KMS-11 (cell line): ENCODE data around the gene TARS3.
"Not testable (repeated sequence)": the region's sequence is repeated elsewhere in the genome, so short reads cannot be mapped to it uniquely, and the experiment has no call there.

Experiments used
- H2AFZ ChIP-seq: fragments of 200-600 bp; sonication (generic); 2 replicates; pipeline ENCODE4 v1.6.1; 2016; ENCODE audit warnings: antibody characterized with exemption, mixed run types, low read depth
- H3K27ac ChIP-seq: fragments of 200-600 bp; sonication (generic); 2 replicates; pipeline ENCODE4 v1.6.1; 2016; ENCODE audit warnings: mild to moderate bottlenecking, mixed run types
- H3K27me3 ChIP-seq: fragments of 200-600 bp; sonication (generic); 2 replicates; pipeline ENCODE4 v1.6.1; 2017; ENCODE audit warnings: mild to moderate bottlenecking, low read depth, mixed run types, moderate library complexity; ENCODE audit not compliant: insufficient read depth
- H3K36me3 ChIP-seq: fragments of 200-600 bp; sonication (generic); 2 replicates; pipeline ENCODE4 v1.6.1; 2017; ENCODE audit warnings: mild to moderate bottlenecking, mixed run types; ENCODE audit not compliant: insufficient read depth
- H3K4me1 ChIP-seq: fragments of 200-600 bp; sonication (generic); 2 replicates; pipeline ENCODE4 v1.6.1; 2016; ENCODE audit warnings: mild to moderate bottlenecking, low read depth, mixed run types; ENCODE audit not compliant: poor library complexity, severe bottlenecking
- H3K4me2 ChIP-seq: fragments of 200-600 bp; sonication (generic); 2 replicates; pipeline ENCODE4 v1.7.0; 2016; ENCODE audit warnings: mild to moderate bottlenecking, mixed run types
- H3K4me3 ChIP-seq: fragments of 200-600 bp; sonication (generic); IDR thresholded peaks from 2 replicates; pipeline ENCODE4 v1.6.1; 2017; ENCODE audit warnings: low read depth, low read length, mixed read lengths; ENCODE audit not compliant: insufficient read depth
- H3K79me2 ChIP-seq: fragments of 200-600 bp; sonication (generic); 2 replicates; pipeline ENCODE4 v1.6.1; 2016; ENCODE audit warnings: low read depth, mixed run types; ENCODE audit not compliant: insufficient read depth
- H3K9ac ChIP-seq: fragments of 200-600 bp; sonication (generic); 2 replicates; pipeline ENCODE4 v1.6.1; 2016; ENCODE audit warnings: mild to moderate bottlenecking, mixed run types
- H4K20me1 ChIP-seq: fragments of 200-600 bp; sonication (generic); 2 replicates; pipeline ENCODE4 v1.6.1; 2016; ENCODE audit warnings: mild to moderate bottlenecking, mixed run types; ENCODE audit not compliant: insufficient read depth
- CTCF ChIP-seq: fragments of 200-600 bp; sonication (generic); conservative IDR thresholded peaks from 2 replicates; pipeline ENCODE4 v1.6.1; 2017; ENCODE audit warnings: low read depth, mild to moderate bottlenecking, antibody characterized with exemption, low read length, moderate library complexity, mixed read lengths

TARS3 gene

GRCh38 chr15:101723874-101724674, at the start of gene TARS3:
TSS of gene TARS3 (minus strand) at chr15:101724473. CDS start at chr15:101724387, 86 bp downstream.
- Histone ChIP-seq H4K20me1 (no peaks in the 10 kb centered on the region), H3K79me2 (no peaks in the 10 kb centered on the region), H2AFZ (peak within 1 kb of the TSS; percentile 92), H3K36me3 (no peaks in the 10 kb centered on the region), H3K9ac (peak within 1 kb of the TSS; percentile 73), H3K27ac (peak within 1 kb of the TSS; percentile 70), H3K4me3 (no peak within 1 kb of the TSS), H3K27me3 (no peaks in the 10 kb centered on the region), H3K4me2 (peak within 1 kb of the TSS; percentile 79), H3K4me1 (peaks cover 12% of the 10 kb centered on the region)
- no peak for TF ChIP-seq CTCF

- Histone ChIP-seq H3K4me3 (no peak overlapping the region), H3K9ac (no peak overlapping the region), H3K79me2 (no peaks in the 10 kb centered on the region), H3K4me2 (no peak overlapping the region), H3K27ac (no peak overlapping the region), H2AFZ (no peak overlapping the region), H3K4me1 (no peaks in the 10 kb centered on the region), H4K20me1 (no peaks in the 10 kb centered on the region), H3K27me3 (no peaks in the 10 kb centered on the region), H3K36me3 (no peaks in the 10 kb centered on the region)
- TF ChIP-seq CTCF = no peak
Observed at GRCh38 chr15:101773496-101774100, 49.3 kb upstream of the TARS3 start.

GRCh38 chr15:101772921-101773320, 48.6 kb upstream of the TARS3 start:
- no peak overlapping the region for H3K9ac ChIP-seq

GRCh38 chr15:101767083-101767640, 42.9 kb upstream of the TARS3 start:
- not testable (repeated sequence) for H3K27me3 ChIP-seq, H3K4me1 ChIP-seq, H3K27ac ChIP-seq, H3K36me3 ChIP-seq, H2AFZ ChIP-seq, H3K4me2 ChIP-seq, H3K9ac ChIP-seq, H4K20me1 ChIP-seq, H3K4me3 ChIP-seq, H3K79me2 ChIP-seq

More at GRCh38 chr15:101772921-101773320, 48.6 kb upstream of the TARS3 start:
- Histone ChIP-seq H3K4me1 (no peaks in the 10 kb centered on the region), H4K20me1 (no peaks in the 10 kb centered on the region), H3K27me3 (no peaks in the 10 kb centered on the region), H3K4me3 (no peak overlapping the region), H3K79me2 (no peaks in the 10 kb centered on the region), H3K4me2 (no peak overlapping the region), H3K27ac (no peak overlapping the region), H3K36me3 (no peaks in the 10 kb centered on the region), H2AFZ (no peak overlapping the region)
- TF ChIP-seq CTCF = no peak
